ENCODE results near the gene TACSTD2.

DNA sequence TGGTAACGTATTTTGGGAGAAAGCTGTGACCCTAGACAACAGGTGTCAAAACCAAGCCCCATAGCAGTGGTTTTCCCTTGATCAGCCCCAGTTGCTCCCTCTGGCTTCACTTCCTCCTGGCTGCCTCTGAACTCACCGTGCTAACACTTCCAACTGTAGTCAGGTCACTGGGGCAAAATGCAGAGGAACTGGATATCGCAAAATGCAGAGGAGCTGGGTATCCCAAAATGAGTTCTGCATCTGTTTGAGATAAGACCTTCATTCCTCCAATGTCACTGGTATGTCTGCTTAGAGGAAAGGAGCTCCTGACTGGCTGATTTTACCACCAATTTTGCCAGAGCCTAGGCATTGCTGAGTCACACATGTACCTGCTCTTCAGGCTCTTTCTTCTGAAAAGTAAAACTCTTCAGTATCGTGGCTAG, 19.6 kb upstream of the TACSTD2 start:
- TF ChIP-seq, protein P1, sequence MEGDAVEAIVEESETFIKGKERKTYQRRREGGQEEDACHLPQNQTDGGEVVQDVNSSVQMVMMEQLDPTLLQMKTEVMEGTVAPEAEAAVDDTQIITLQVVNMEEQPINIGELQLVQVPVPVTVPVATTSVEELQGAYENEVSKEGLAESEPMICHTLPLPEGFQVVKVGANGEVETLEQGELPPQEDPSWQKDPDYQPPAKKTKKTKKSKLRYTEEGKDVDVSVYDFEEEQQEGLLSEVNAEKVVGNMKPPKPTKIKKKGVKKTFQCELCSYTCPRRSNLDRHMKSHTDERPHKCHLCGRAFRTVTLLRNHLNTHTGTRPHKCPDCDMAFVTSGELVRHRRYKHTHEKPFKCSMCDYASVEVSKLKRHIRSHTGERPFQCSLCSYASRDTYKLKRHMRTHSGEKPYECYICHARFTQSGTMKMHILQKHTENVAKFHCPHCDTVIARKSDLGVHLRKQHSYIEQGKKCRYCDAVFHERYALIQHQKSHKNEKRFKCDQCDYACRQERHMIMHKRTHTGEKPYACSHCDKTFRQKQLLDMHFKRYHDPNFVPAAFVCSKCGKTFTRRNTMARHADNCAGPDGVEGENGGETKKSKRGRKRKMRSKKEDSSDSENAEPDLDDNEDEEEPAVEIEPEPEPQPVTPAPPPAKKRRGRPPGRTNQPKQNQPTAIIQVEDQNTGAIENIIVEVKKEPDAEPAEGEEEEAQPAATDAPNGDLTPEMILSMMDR (IDR thresholded peaks at IDR 0.05), result no peak
- TF ChIP-seq EZH2 (IDR thresholded peaks at IDR 0.05; ENCODE audit: borderline replicate concordance, insufficient read depth, low read depth, low read length, poor library complexity, severe bottlenecking), result no peak
